Panc1 (cell line): ENCODE data around the gene FTO. TPM values are rescaled to one million over a fixed set of nuclear protein-coding genes. Genes with fewer than 3 reads are reported as not detected.

Source experiments
- ATAC-seq: fragments of 200-7000 bp; cut with Tn5 transposase; 2 replicates; pipeline ENCODE4 v1.9.1; 2020; ENCODE audit warnings: mild to moderate bottlenecking, moderate library complexity
- BruUV-seq: library from RNA; stranded (reverse); fragments of 400-500 nt; replicated peaks from 2 replicates; lab custom pipeline; 2021; lab: Mats Ljungman, UMichigan
- CTCF ChIA-PET: fragments of 300-600 bp; sonication (Branson Sonifier 250); formaldehyde crosslinking; loops from one replicate; lab custom pipeline; 2022; ENCODE audit warnings: antibody characterized with exemption; lab: Charles Lee
- POLR2A ChIA-PET: fragments of 300-600 bp; sonication (Branson Sonifier 250); formaldehyde crosslinking; loops from one replicate; lab custom pipeline; 2022; ENCODE audit warnings: antibody characterized with exemption; lab: Charles Lee
- DNase-seq: peaks from one replicate; pipeline ENCODE4 v3.0.0-alpha.2; 2010; ENCODE audit warnings: low read depth, low spot score
- H3K27ac ChIP-seq: 2 replicates; pipeline ENCODE4 v1.5.1; 2011; ENCODE audit warnings: mild to moderate bottlenecking, low read length, inconsistent platforms
- H3K27me3 ChIP-seq: fragments of 200-500 bp; sonication (Bioruptor generic); 2 replicates; pipeline ENCODE4 v1.6.0; 2014; ENCODE audit warnings: low read length, inconsistent platforms; ENCODE audit not compliant: control insufficient read depth, insufficient read depth
- H3K36me3 ChIP-seq: fragments of 200-500 bp; sonication (Bioruptor generic); 2 replicates; pipeline ENCODE4 v1.5.1; 2014; ENCODE audit warnings: inconsistent platforms, mild to moderate bottlenecking, low read length, moderate library complexity; ENCODE audit not compliant: control insufficient read depth, insufficient read depth
- H3K4me1 ChIP-seq: 2 replicates; pipeline ENCODE4 v1.5.1; 2011; ENCODE audit warnings: inconsistent platforms, mild to moderate bottlenecking, low read length, moderate library complexity; ENCODE audit not compliant: control insufficient read depth, insufficient read depth
- H3K4me3 ChIP-seq, 2 experiments: 2 replicates each; pipeline ENCODE4 v1.5.1; 2011 to 2012; ENCODE audit warnings: low read depth in 2 of 2, low read length in 2 of 2, mild to moderate bottlenecking in 2 of 2, inconsistent platforms in 1 of 2, moderate library complexity in 1 of 2
- H3K9me3 ChIP-seq: fragments of 200-500 bp; sonication (Bioruptor generic); 2 replicates; pipeline ENCODE4 v1.5.1; 2014; ENCODE audit warnings: low read depth, mild to moderate bottlenecking, inconsistent platforms, low read length, moderate library complexity; ENCODE audit not compliant: control insufficient read depth, insufficient read depth
- POLR2AphosphoS5 ChIP-seq: IDR thresholded peaks from 2 replicates; pipeline ENCODE4 v1.6.1; 2012; ENCODE audit warnings: mild to moderate bottlenecking, low read depth, low read length, moderate library complexity
- SIN3A ChIP-seq: IDR thresholded peaks from 2 replicates; pipeline ENCODE4 v1.6.1; 2012; ENCODE audit warnings: low read depth, mild to moderate bottlenecking, low read length, moderate library complexity, borderline replicate concordance; ENCODE audit not compliant: insufficient read depth
- TCF7L2 ChIP-seq: IDR thresholded peaks from 2 replicates; pipeline ENCODE4 v1.6.1; 2011; ENCODE audit warnings: mild to moderate bottlenecking, low read depth, low read length, inconsistent platforms
- in situ Hi-C: cut with HindIII; loops from 2 replicates; pipeline ENCODE4 v1.10.0; 2016; ENCODE audit warnings: low sequenced_read_pairs, low pct_unique_long_range_greater_than_20kb
- intact Hi-C: fragments of 100-400 bp; cut with micrococcal nuclease; formaldehyde crosslinking; loops from one replicate; pipeline ENCODE4 v1.10.0; 2022; ENCODE audit not compliant: unreplicated experiment
- total RNA-seq: library from RNA; stranded (reverse); gene quantifications from one replicate; pipeline ENCODE4 v1.2.1, GENCODE V29; 2021; ENCODE audit not compliant: unreplicated experiment
- TF ChIP-seq, protein P1 (sequence below), 2 experiments: IDR thresholded peaks; 2 replicates each; pipeline ENCODE4 v1.6.1; 2011 to 2012; ENCODE audit warnings: low read depth in 2 of 2, control low read depth in 1 of 2, low read length in 1 of 2, mild to moderate bottlenecking in 1 of 2, moderate library complexity in 1 of 2; ENCODE audit not compliant: insufficient read depth in 1 of 2
- TF ChIP-seq, protein P2 (sequence below): fragments of 450-650 bp; IDR thresholded peaks from 2 replicates; pipeline ENCODE4 v1.5.1; 2017; ENCODE audit warnings: mild to moderate bottlenecking

The FTO gene
- total RNA-seq, 1 experiment from 2014 or later, result 38.2 TPM

DNA sequence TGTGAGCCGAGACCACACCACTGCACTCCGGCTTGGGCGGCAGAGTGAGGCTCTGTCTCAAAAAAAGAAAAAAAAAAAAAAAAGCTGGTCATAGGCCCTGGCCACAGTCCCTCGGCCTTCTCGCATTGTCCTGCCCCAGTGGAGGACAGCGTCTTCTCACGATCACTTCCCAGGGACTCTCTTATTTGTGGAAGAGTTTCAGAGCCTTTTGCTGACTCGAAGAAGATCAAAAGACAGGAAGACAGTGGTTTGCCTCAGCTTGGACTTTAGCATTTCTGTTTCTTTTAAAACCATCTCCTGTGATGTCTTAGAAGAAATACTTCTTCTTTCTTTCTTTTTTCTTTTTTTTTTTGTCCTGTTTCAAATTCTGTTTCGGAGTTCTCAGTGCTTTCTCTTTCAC, 210.0 kb downstream of the FTO start:
- no TSS peak for BruUV-seq
- intact Hi-C loops (no loop called here), in situ Hi-C loops (no loop called here)
- DNase-seq (no peak), ATAC-seq (no peak)
- CTCF ChIA-PET, result no interaction called here
- H3K4me3 ChIP-seq, result no peak overlapping the region
- H3K4me1 ChIP-seq, result no peaks in the 10 kb centered on the region
- no peaks in the 10 kb centered on the region for H3K27me3 ChIP-seq
- POLR2A ChIA-PET, result no interaction called here
- H3K27ac ChIP-seq, result no peak overlapping the region
- TF ChIP-seq, protein P1, sequence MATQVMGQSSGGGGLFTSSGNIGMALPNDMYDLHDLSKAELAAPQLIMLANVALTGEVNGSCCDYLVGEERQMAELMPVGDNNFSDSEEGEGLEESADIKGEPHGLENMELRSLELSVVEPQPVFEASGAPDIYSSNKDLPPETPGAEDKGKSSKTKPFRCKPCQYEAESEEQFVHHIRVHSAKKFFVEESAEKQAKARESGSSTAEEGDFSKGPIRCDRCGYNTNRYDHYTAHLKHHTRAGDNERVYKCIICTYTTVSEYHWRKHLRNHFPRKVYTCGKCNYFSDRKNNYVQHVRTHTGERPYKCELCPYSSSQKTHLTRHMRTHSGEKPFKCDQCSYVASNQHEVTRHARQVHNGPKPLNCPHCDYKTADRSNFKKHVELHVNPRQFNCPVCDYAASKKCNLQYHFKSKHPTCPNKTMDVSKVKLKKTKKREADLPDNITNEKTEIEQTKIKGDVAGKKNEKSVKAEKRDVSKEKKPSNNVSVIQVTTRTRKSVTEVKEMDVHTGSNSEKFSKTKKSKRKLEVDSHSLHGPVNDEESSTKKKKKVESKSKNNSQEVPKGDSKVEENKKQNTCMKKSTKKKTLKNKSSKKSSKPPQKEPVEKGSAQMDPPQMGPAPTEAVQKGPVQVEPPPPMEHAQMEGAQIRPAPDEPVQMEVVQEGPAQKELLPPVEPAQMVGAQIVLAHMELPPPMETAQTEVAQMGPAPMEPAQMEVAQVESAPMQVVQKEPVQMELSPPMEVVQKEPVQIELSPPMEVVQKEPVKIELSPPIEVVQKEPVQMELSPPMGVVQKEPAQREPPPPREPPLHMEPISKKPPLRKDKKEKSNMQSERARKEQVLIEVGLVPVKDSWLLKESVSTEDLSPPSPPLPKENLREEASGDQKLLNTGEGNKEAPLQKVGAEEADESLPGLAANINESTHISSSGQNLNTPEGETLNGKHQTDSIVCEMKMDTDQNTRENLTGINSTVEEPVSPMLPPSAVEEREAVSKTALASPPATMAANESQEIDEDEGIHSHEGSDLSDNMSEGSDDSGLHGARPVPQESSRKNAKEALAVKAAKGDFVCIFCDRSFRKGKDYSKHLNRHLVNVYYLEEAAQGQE (IDR thresholded peaks at IDR 0.05; ENCODE audit: insufficient read depth in 1 of 2, low read depth in 2 of 2, low read length in 1 of 2), result no peak
- TF ChIP-seq TCF7L2 (no peak), POLR2AphosphoS5 (no peak), SIN3A (no peak)
- TF ChIP-seq, protein P2, sequence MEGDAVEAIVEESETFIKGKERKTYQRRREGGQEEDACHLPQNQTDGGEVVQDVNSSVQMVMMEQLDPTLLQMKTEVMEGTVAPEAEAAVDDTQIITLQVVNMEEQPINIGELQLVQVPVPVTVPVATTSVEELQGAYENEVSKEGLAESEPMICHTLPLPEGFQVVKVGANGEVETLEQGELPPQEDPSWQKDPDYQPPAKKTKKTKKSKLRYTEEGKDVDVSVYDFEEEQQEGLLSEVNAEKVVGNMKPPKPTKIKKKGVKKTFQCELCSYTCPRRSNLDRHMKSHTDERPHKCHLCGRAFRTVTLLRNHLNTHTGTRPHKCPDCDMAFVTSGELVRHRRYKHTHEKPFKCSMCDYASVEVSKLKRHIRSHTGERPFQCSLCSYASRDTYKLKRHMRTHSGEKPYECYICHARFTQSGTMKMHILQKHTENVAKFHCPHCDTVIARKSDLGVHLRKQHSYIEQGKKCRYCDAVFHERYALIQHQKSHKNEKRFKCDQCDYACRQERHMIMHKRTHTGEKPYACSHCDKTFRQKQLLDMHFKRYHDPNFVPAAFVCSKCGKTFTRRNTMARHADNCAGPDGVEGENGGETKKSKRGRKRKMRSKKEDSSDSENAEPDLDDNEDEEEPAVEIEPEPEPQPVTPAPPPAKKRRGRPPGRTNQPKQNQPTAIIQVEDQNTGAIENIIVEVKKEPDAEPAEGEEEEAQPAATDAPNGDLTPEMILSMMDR, result no peak
- no peaks in the 10 kb centered on the region for H3K9me3 ChIP-seq
- H3K36me3 ChIP-seq, result no peaks in the 10 kb centered on the region

DNA sequence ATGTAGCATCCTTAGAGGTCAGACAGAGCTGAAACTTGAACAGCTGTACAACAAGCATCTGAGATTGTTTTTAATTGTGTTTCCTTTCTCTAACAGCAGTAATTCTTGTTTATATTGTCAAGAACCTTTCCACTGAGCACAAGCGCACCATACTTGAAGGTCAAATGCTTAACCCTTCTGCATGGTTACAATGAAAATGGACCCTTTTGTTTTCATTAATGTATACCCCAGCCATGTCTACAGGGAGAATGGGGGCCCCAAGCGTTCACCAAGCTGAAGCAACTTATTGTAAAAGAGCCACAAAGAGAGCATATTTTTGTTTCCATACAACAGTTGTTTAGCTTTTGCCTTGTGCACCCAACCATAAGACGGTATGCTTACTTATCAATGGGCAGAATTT, 210.8 kb downstream of the FTO start:
- POLR2A ChIA-PET, result no interaction called here
- in situ Hi-C loops, result no loop called here
- no peak for ATAC-seq

More for the DNA sequence above, 210.8 kb downstream of the FTO start:
- BruUV-seq, result no TSS peak
- Histone ChIP-seq H3K4me3 (no peak overlapping the region), H3K36me3 (no peaks in the 10 kb centered on the region), H3K9me3 (no peaks in the 10 kb centered on the region), H3K4me1 (no peaks in the 10 kb centered on the region), H3K27me3 (no peaks in the 10 kb centered on the region), H3K27ac (no peak overlapping the region)
- CTCF ChIA-PET, result no interaction called here
- intact Hi-C loops, result no loop called here
- DNase-seq, result no peak
- no peak for TF ChIP-seq POLR2AphosphoS5
- no peak for TF ChIP-seq SIN3A
- TF ChIP-seq, protein P2, result no peak
- TF ChIP-seq, protein P1 (IDR thresholded peaks at IDR 0.05; ENCODE audit: insufficient read depth in 1 of 2, low read depth in 2 of 2, low read length in 1 of 2), result no peak
